HEK293T (cell line): ENCODE data around the gene GNB1L.

Experiments used
- CTCF ChIA-PET: fragments of 350-600 bp; formaldehyde crosslinking; extraction: SDS; loops from one replicate; lab custom pipeline; 2021; ENCODE audit warnings: antibody characterized with exemption, inconsistent platforms; lab: Yijun Ruan, JAX
- POLR2A ChIA-PET: fragments of 350-600 bp; formaldehyde crosslinking; extraction: SDS; loops from one replicate; lab custom pipeline; 2020; ENCODE audit warnings: antibody characterized with exemption, inconsistent platforms; lab: Yijun Ruan, JAX
- DNase-seq: peaks from one replicate; pipeline ENCODE4 v3.0.0; 2012; ENCODE audit warnings: mixed read lengths; ENCODE audit errors: extremely low spot score
- ARNT ChIP-seq: fragments of 450-650 bp; IDR thresholded peaks from 2 replicates; pipeline ENCODE4 v1.6.1; 2017; ENCODE audit warnings: mild to moderate bottlenecking
- BHLHE40 ChIP-seq: fragments of 450-650 bp; IDR thresholded peaks from 2 replicates; pipeline ENCODE4 v1.6.1; 2016; ENCODE audit warnings: mild to moderate bottlenecking, moderate library complexity, borderline replicate concordance
- CTBP1 ChIP-seq: fragments of 450-650 bp; IDR thresholded peaks from 2 replicates; pipeline ENCODE4 v1.6.1; 2016; ENCODE audit warnings: borderline replicate concordance
- ELF4 ChIP-seq: fragments of 450-650 bp; IDR thresholded peaks from 2 replicates; pipeline ENCODE4 v1.6.1; 2017; ENCODE audit warnings: antibody characterized with exemption
- FOXA1 ChIP-seq: fragments of 450-650 bp; IDR thresholded peaks from 2 replicates; pipeline ENCODE4 v1.6.1; 2016; ENCODE audit warnings: mild to moderate bottlenecking
- FOXK2 ChIP-seq: fragments of 450-650 bp; IDR thresholded peaks from 2 replicates; pipeline ENCODE4 v1.6.1; 2016; ENCODE audit warnings: mild to moderate bottlenecking
- FOXM1 ChIP-seq: fragments of 450-650 bp; IDR thresholded peaks from 2 replicates; pipeline ENCODE4 v1.6.1; 2017; ENCODE audit warnings: mild to moderate bottlenecking, borderline replicate concordance
- HDGF ChIP-seq: fragments of 450-650 bp; IDR thresholded peaks from 2 replicates; pipeline ENCODE4 v1.6.1; 2017; ENCODE audit warnings: antibody characterized with exemption, borderline replicate concordance
- L3MBTL2 ChIP-seq: fragments of 450-650 bp; conservative IDR thresholded peaks from 2 replicates; pipeline ENCODE4 v1.6.1; 2016; ENCODE audit warnings: mild to moderate bottlenecking
- LEF1 ChIP-seq: fragments of 450-650 bp; IDR thresholded peaks from 2 replicates; pipeline ENCODE4 v1.6.1; 2017; ENCODE audit warnings: mild to moderate bottlenecking, borderline replicate concordance
- NFRKB ChIP-seq: fragments of 450-650 bp; IDR thresholded peaks from 2 replicates; pipeline ENCODE4 v1.6.1; 2016; ENCODE audit warnings: mild to moderate bottlenecking, moderate library complexity
- SP1 ChIP-seq: fragments of 450-650 bp; IDR thresholded peaks from 2 replicates; pipeline ENCODE4 v1.6.1; 2017
- SUZ12 ChIP-seq: fragments of 450-650 bp; IDR thresholded peaks from 2 replicates; pipeline ENCODE4 v1.6.1; 2016; ENCODE audit warnings: mild to moderate bottlenecking
- TARDBP ChIP-seq: fragments of 450-650 bp; IDR thresholded peaks from 2 replicates; pipeline ENCODE4 v1.6.1; 2016
- ZNF384 ChIP-seq: fragments of 450-650 bp; IDR thresholded peaks from 2 replicates; pipeline ENCODE4 v1.6.1; 2016
- TF ChIP-seq, protein P1 (sequence below): fragments of 450-650 bp; IDR thresholded peaks from 2 replicates; pipeline ENCODE4 v1.6.1; 2016

GNB1L gene

DNA sequence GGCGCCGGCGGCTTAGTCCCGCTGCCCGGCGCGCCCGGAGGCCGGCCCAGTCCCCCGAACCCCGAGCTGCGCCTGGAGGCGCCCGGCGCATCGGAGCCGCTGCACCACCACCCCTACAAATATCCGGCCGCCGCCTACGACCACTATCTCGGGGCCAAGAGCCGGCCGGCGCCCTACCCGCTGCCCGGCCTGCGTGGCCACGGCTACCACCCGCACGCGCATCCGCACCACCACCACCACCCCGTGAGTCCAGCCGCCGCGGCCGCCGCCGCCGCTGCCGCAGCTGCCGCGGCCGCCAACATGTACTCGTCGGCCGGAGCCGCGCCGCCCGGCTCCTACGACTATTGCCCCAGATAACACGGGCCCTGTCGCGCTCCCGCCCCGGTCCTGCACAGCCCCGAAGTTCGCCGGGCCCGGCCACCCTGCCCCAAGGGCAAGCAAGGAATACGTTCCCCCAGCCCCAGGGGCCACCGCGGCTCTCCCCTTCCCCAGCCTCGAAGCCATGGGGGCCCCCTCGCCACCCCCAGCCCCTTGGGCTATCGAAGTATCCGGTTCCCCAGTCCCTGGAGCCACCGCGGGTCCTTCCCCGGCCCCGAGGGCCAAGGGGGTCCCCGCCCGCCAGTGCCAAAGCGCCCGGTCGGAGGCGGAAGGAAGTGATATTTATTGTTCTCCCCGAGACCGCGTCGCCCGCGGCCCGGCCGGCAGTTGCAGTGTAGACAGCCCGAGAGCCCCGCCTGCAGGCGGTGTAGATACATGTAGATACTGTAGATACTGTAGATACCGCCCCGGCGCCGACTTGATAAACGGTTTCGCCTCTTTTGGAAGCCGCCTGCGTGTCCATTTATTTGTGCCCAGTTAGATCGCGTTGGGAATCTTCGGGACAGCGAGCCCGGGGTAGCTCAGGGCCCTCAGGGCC, 87.9 kb downstream of the GNB1L start:
- ChIA-PET CTCF (no interaction called here), POLR2A (no interaction called here)
- no peak for TF ChIP-seq FOXA1
- TF ChIP-seq ARNT: no peak
- TF ChIP-seq SP1: no peak
- no peak for TF ChIP-seq L3MBTL2
- no peak for TF ChIP-seq LEF1
- TF ChIP-seq, protein P1, sequence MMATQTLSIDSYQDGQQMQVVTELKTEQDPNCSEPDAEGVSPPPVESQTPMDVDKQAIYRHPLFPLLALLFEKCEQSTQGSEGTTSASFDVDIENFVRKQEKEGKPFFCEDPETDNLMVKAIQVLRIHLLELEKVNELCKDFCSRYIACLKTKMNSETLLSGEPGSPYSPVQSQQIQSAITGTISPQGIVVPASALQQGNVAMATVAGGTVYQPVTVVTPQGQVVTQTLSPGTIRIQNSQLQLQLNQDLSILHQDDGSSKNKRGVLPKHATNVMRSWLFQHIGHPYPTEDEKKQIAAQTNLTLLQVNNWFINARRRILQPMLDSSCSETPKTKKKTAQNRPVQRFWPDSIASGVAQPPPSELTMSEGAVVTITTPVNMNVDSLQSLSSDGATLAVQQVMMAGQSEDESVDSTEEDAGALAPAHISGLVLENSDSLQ: no peak
- TF ChIP-seq ELF4: no peak
- no peak for TF ChIP-seq FOXM1
- TF ChIP-seq CTBP1: no peak
- TF ChIP-seq NFRKB: no peak
- TF ChIP-seq HDGF: no peak
- no peak for TF ChIP-seq ZNF384
- no peak for TF ChIP-seq SUZ12
- no peak for TF ChIP-seq TARDBP
- no peak for TF ChIP-seq FOXK2
- no peak for TF ChIP-seq BHLHE40
- DNase-seq: no peak

DNA sequence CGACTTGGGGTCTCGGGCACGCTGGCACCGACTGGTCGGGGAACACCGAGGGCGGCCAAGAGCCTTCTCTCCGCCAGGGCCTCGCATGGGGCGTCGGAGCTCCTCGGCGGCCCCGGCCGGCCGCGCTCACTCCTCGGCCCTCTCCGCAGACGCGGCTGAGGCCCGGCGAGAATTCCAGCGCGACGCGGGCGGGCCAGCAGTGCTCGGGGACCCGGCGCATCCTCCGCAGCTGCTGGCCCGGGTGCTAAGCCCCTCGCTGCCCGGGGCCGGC, 88.5 kb downstream of the GNB1L start:
- ChIA-PET CTCF (no interaction called here), POLR2A (no interaction called here)
- DNase-seq: no peak
- TF ChIP-seq CTBP1 (no peak), LEF1 (no peak), FOXM1 (no peak), L3MBTL2 (no peak), SUZ12 (no peak), ELF4 (no peak), HDGF (no peak), ZNF384 (no peak), ARNT (no peak), TARDBP (no peak), NFRKB (no peak)

DNA sequence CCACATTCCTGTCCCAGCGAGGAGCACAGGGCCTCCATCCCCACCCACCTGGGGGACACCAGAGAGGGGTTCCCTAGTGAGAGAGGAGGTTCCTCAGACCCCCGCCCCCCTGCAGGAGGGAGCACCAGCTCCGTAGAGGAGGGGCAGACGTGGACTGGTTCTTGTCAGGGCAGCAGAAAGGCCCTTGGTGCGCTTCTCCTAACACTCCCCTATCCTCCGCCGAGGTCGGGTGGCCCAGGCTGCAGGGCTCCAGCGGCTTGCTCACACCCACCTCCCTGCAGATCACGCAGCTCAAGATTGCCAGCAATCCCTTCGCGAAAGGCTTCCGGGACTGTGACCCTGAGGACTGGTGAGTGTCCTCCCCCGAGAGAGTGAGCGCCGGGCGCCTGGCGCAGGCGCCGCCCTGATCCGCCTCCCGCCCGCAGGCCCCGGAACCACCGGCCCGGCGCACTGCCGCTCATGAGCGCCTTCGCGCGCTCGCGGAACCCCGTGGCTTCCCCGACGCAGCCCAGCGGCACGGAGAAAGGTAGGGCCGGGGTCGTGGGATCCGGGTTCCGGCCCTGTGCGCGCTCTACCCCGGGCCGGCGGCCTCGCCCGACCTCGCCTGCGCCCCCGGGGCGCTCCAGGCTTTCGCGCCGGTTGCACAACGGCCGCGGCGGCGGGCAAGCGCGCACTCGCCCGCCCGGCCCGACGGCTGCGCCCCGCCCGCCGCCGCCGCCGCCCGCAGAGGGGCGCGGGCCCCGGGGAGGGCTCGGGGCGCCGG, 89.0 kb downstream of the GNB1L start:
- no peak for TF ChIP-seq ELF4
- TF ChIP-seq L3MBTL2: no peak
- TF ChIP-seq NFRKB: no peak
- TF ChIP-seq LEF1: no peak
- TF ChIP-seq SP1: no peak
- TF ChIP-seq FOXM1: no peak
- no peak for TF ChIP-seq CTBP1
- no peak for TF ChIP-seq HDGF
- TF ChIP-seq, protein P1: no peak
- TF ChIP-seq ARNT: no peak
- no peak for TF ChIP-seq ZNF384
- ChIA-PET POLR2A (no interaction called here), CTCF (no interaction called here)
- no peak for DNase-seq

DNA sequence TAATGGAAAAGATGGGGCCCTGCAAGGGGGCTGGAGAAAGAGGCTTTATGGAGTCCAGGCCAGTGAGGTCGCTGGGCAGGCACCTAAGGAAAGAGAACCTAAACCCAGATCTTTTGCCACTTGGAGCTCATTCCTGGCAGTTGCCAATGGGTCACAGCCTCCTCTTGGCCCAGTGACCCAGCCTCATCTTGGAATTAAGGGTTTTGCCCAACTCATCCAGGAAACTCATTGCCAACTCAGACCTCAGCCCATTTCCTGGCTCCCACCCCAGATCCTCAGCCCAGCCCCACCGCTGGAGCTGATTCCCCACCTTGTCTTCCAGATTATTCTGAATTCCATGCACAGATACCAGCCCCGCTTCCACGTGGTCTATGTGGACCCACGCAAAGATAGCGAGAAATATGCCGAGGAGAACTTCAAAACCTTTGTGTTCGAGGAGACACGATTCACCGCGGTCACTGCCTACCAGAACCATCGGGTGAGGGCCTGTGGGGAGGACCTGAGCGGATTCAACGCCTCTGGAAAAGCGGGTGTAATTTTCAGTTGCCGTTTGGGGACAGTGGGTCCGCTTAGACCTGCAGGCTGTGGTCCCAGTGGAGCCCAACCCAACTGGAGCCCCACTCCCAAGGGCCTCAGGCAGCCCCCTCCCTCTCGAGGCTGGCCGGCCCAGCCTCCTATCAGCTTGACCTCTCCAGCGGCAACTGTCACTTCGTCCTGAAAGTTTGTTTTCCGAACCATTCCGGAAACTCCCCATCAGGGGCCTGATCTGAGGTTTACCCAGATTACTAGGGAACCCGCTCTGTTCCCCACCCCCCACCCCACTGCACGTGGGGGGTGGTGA, 89.8 kb downstream of the GNB1L start:
- ChIA-PET POLR2A (interaction anchor here (0.7 kb wide), 1 partner anchor 13 kb away, joined by 3 read pairs; no protein-coding TSS in a partner anchor), CTCF (no interaction called here)
- DNase-seq: no peak
- TF ChIP-seq L3MBTL2: no peak
- TF ChIP-seq SUZ12: no peak
- TF ChIP-seq ELF4: no peak
- TF ChIP-seq BHLHE40: no peak
- TF ChIP-seq FOXM1: no peak
- no peak for TF ChIP-seq LEF1
- TF ChIP-seq, protein P1: no peak
- no peak for TF ChIP-seq ZNF384
- no peak for TF ChIP-seq FOXA1
- TF ChIP-seq CTBP1: no peak
- no peak for TF ChIP-seq FOXK2
- no peak for TF ChIP-seq TARDBP
- no peak for TF ChIP-seq SP1
- TF ChIP-seq HDGF: no peak
- TF ChIP-seq NFRKB: no peak
- TF ChIP-seq ARNT: no peak

DNA sequence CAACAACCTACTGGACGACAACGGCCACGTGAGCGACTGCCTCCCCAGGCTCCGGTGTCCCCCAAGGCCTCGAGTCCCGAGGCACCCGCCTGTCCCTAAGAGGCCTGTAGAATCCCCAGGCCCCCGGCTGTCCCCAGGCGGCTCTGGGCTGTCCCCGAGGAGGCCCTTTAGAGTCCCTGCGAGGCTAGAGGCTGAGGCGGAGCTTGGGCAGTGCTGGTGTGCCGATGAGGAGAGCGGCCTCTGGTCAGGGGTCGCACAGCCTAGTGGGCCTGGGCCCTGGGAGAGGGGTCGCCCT, 90.4 kb downstream of the GNB1L start:
- POLR2A ChIA-PET: interaction anchor here (0.7 kb wide), 1 partner anchor 13 kb away, joined by 3 read pairs; no protein-coding TSS in a partner anchor
- DNase-seq: no peak
- CTCF ChIA-PET: interaction anchor here (0.5 kb wide), 1 partner anchor 142 kb away, joined by 7 read pairs; no protein-coding TSS in a partner anchor
- TF ChIP-seq LEF1 (no peak), NFRKB (no peak), FOXA1 (no peak), FOXM1 (no peak), SUZ12 (no peak), BHLHE40 (no peak), ZNF384 (no peak), SP1 (no peak), FOXK2 (no peak), HDGF (no peak), ARNT (no peak), TARDBP (no peak), ELF4 (no peak), L3MBTL2 (no peak), CTBP1 (no peak)
- TF ChIP-seq, protein P1: no peak
